ENCODE measurements around the gene SLBP. TPM values are rescaled to one million over a fixed set of nuclear protein-coding genes. Genes with fewer than 3 reads are reported as not detected.
A peak's percentile ranks its signal among the peaks of the same experiment; 100 is the strongest.

Gene SLBP
- total RNA-seq, 1 experiment from 2014 or later: 86.1 TPM

DNA sequence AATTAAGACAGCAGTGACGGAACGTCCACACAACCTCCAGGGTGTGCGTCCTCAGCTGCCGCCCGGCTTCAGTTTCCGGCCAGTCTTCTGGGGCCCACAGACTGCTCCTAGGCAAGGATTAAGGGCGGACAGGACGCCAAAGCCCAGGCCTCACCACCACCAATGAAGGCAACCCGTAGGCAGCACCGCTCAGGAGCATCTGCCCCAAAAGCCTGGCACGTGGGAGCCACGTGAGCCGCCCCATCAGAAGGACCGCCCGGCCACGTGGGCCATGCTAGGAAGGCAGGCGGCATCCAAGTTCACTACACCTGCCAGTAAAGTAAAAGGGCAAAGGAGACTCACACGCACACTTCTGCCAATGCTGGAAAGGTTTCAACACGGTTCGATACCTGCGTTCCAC, 42.3 kb downstream of the SLBP start:
- in situ Hi-C loops (cut with HindIII; ENCODE audit: low pct_unique_long_range_greater_than_20kb, low sequenced_read_pairs): no loop called here

GRCh38 chr4:1669270-1669669, 42.8 kb downstream of the SLBP start:
- in situ Hi-C loops (cut with HindIII; ENCODE audit: low pct_unique_long_range_greater_than_20kb, low sequenced_read_pairs): no loop called here
- no peak for DNase-seq (ENCODE audit: low read depth, low spot score)

More for the DNA sequence above, 42.3 kb downstream of the SLBP start:
- no peak for DNase-seq (ENCODE audit: low read depth, low spot score)

DNA sequence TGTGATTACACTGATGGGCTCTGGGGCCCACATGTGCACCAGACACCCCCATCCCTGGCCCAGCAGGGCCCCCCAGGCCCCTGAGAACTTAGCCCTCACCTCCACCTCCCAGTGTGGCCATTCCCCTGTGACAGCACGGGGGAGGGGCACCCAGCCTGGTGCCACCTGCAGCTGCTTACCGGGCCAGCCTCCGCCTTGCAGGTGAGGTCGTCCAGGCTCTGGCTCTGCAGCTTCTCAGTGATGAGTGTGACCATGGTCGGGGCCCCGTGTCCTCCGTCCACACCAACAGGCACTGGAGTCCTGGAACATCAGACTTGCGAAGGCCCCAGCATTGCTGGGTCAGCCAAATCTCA, 43.7 kb downstream of the SLBP start:
- in situ Hi-C loops (cut with HindIII; ENCODE audit: low pct_unique_long_range_greater_than_20kb, low sequenced_read_pairs): no loop called here

DNA sequence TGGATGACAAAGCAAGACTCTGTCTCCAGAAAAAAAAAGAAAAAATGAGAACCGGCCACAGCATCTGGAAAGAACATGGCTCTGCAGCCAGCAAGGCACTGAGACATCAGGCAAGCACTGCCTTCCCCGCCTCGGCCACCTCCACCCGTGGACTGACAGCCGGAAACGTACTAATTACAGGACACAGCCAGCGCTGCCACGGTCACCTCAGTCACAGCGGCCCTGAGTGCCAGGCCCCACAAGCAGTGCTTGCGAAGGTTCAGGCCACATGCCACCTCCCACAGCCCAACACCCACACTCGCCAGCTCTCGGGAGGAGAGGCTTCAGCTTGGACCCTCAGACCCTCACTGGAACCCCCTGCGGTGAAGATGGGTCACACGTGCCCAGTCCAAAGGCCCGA, 44.8 kb downstream of the SLBP start:
- no peak for DNase-seq (ENCODE audit: low read depth, low spot score)
- in situ Hi-C loops (cut with HindIII; ENCODE audit: low pct_unique_long_range_greater_than_20kb, low sequenced_read_pairs): no loop called here

More for the DNA sequence above, 43.7 kb downstream of the SLBP start:
- DNase-seq (ENCODE audit: low read depth, low spot score): no peak

DNA sequence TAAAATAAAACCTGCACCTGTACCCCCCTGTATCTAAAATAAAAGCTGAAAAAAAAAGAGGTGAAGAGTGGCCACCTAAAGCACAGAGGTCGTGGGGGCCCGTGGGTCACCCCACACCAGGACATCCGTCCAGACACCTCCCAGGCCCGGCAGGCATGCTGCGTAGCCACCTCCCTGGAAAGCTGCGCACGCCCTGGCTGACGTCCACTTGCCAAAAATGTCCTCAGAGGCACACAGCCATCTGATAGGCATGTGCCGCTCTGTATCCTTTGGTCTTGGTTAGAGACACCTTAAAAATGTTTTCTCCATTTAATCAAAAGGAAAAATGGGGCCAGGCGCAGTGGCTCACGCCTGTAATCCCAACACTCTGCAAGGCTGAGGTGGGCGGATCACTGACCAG, 45.7 kb downstream of the SLBP start:
- in situ Hi-C loops (cut with HindIII; ENCODE audit: low pct_unique_long_range_greater_than_20kb, low sequenced_read_pairs): no loop called here
- no peak for DNase-seq (ENCODE audit: low read depth, low spot score)

- in situ Hi-C loops (cut with HindIII; ENCODE audit: low pct_unique_long_range_greater_than_20kb, low sequenced_read_pairs): no loop called here
- DNase-seq (ENCODE audit: low read depth, low spot score): no peak
These were observed 48.0 kb downstream of the SLBP start for GRCh38 chr4:1664141-1664540.

GRCh38 chr4:1663549-1663948, 48.6 kb downstream of the SLBP start:
- in situ Hi-C loops (cut with HindIII; ENCODE audit: low pct_unique_long_range_greater_than_20kb, low sequenced_read_pairs): no loop called here
- DNase-seq (ENCODE audit: low read depth, low spot score): no peak

DNA sequence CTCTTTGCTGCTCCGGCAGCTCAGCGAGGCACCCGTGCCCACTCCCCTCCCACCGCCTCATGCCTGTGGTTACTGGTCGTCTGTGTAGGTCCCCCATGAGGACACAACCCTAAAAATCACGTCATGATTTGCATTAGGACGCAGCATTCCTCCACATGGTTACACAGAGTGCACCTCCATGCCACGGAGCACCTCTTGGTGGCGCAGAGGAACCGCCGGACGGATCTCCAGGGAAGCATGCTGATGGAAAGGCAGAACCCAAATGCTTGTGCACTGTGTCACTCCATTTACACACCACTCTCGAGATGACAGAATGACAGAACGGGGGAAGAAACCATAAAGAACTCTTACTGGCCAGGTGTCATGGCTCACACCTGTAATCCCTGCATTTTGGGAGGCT, 50.4 kb downstream of the SLBP start:
- peak; percentile 22 for DNase-seq (ENCODE audit: low read depth, low spot score)
- in situ Hi-C loops (cut with HindIII; ENCODE audit: low pct_unique_long_range_greater_than_20kb, low sequenced_read_pairs): no loop called here

DNA sequence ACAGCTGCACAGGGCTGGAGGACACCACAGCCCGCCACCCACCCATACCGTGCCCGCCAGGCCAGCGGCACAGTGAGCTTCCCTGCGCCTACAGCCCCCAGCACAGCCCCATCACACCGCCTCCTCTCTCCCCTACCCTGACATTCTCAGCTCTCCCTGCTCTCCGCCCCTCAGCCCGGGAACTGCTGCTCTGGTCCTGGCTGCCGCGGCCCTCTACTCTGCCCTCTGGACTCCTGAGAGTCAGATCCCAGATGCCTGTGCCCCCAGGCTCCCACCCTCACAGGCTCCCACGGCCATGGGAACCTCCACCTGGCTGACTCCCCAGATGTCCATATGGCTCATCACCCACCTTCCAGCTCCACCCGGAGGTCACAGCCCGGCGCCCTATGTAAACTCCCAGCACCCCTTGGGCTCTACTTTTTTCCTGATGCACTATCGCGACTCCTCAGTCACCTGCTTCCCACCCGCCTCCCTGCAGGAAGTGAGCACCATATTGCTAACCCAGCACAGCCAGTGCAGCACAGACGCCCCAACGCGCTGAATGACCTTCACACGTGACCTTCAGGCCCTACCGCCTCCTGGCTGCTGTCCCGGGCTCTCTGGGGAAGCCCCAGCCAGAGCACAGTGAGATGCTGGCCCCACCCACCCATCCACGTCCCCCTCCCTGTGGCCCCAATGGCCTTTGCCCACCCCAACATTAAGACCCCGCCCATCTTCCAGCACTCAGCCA, 51.0 kb downstream of the SLBP start:
- in situ Hi-C loops (cut with HindIII; ENCODE audit: low pct_unique_long_range_greater_than_20kb, low sequenced_read_pairs): no loop called here
- no peak for DNase-seq (ENCODE audit: low read depth, low spot score)

- in situ Hi-C loops (cut with HindIII; ENCODE audit: low pct_unique_long_range_greater_than_20kb, low sequenced_read_pairs): no loop called here
- no peak for DNase-seq (ENCODE audit: low read depth, low spot score)
These were observed 52.7 kb downstream of the SLBP start for GRCh38 chr4:1659104-1660043.

DNA sequence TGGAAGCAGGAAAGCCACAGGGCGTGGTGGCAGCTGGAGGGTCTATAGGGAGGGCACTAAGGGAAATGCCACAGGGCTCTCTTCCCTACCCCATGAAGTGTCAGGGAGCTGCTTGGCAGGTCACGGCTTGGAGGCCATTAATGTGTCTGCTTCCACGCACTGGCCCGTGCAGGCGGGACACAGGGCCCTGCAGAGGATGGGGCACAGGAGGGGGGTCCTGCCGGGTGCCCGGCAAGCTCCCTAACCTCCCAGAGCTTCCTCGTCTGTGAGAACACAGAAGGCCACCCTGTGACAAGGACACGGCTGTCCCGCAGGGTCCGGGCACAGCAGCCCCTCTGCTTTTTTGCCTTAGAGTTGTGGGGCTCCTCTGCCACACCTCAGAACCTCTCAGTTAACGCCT, 53.5 kb downstream of the SLBP start:
- no peak for DNase-seq (ENCODE audit: low read depth, low spot score)
- in situ Hi-C loops (cut with HindIII; ENCODE audit: low pct_unique_long_range_greater_than_20kb, low sequenced_read_pairs): no loop called here

DNA sequence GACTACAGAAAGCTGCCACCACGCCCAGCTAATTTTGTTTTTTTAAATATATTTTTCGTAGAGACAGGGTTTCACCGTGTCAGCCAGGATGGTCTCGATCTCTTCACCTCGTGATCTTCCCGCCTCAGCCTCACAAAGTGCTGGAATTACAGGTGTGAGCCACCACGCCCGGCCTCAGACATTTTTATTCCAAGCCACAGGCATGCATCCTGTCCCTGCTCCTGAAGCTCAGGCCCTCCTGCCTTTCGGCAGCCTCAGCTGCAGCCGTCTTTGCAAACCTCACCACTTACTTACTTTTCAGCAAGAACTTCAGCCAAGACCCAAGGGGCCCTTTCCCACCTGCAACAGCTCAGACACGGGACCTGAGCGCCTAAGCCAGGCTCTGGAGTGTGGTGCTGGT, 54.0 kb downstream of the SLBP start:
- in situ Hi-C loops (cut with HindIII; ENCODE audit: low pct_unique_long_range_greater_than_20kb, low sequenced_read_pairs): no loop called here
- DNase-seq (ENCODE audit: low read depth, low spot score): no peak

GRCh38 chr4:1656986-1657385, 55.1 kb downstream of the SLBP start:
- no peak for DNase-seq (ENCODE audit: low read depth, low spot score)
- in situ Hi-C loops (cut with HindIII; ENCODE audit: low pct_unique_long_range_greater_than_20kb, low sequenced_read_pairs): no loop called here

DNA sequence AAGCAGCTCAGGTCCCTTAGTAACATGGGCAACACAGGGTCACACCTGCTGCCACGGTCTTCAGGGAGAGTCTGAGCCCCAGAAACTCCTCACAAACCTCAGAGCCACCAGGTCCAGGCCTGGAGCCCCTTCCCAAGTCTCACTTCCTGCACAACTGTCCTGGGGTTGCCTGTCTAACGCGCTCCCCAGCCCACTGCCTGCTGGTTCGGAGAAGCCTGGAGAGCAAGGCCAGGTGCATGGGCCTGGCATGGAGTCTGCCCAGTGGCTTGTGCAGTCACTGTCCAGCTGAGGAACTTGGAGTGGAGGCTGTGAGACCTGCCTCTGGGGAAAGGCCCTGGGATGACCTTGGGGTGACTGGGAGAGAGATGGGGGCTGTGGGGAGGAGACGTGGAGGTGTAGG, 56.0 kb downstream of the SLBP start:
- DNase-seq (ENCODE audit: low read depth, low spot score): no peak
- in situ Hi-C loops (cut with HindIII; ENCODE audit: low pct_unique_long_range_greater_than_20kb, low sequenced_read_pairs): no loop called here

DNA sequence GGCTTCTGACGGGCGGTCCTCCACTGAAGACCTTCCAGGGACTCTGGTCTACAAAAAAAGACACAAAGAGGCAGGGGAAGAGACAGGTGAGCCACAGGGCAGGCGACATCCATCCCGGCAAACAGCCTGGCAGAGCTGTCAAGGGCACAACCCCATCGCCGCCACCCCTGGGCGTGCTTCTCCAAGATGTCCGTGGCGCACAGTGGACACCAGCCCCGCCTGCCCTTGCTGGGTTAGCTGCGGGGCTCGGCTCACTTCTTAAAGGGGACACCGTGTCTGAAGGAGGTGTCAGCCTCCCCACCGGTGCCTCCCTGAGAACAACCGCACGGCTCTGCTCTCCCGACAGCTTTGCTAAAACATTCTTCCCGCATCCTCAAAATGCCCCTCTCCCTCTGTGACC, 56.4 kb downstream of the SLBP start:
- in situ Hi-C loops (cut with HindIII; ENCODE audit: low pct_unique_long_range_greater_than_20kb, low sequenced_read_pairs): no loop called here
- DNase-seq (ENCODE audit: low read depth, low spot score): no peak

DNA sequence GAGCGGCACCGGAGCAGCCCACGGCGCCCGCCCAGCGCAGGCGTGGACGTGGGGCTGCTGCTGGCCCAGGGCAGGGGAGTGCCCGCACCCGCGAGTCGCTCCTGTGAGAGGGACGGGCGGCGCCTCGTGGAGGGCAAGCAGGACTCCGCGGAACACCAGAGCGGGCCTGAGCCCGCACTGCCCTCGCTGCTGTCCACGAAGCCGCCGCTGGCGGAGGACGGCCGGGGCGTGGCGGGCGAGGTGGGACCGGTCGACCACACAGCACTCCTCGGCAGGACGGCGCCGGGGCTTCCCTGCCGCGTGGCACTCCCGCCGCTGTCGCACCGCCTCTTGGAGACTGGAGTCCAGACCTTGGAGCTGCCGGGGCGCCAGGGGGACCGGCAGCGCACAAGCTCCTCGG, 57.0 kb downstream of the SLBP start:
- no peak for DNase-seq (ENCODE audit: low read depth, low spot score)
- in situ Hi-C loops (cut with HindIII; ENCODE audit: low pct_unique_long_range_greater_than_20kb, low sequenced_read_pairs): no loop called here

DNA sequence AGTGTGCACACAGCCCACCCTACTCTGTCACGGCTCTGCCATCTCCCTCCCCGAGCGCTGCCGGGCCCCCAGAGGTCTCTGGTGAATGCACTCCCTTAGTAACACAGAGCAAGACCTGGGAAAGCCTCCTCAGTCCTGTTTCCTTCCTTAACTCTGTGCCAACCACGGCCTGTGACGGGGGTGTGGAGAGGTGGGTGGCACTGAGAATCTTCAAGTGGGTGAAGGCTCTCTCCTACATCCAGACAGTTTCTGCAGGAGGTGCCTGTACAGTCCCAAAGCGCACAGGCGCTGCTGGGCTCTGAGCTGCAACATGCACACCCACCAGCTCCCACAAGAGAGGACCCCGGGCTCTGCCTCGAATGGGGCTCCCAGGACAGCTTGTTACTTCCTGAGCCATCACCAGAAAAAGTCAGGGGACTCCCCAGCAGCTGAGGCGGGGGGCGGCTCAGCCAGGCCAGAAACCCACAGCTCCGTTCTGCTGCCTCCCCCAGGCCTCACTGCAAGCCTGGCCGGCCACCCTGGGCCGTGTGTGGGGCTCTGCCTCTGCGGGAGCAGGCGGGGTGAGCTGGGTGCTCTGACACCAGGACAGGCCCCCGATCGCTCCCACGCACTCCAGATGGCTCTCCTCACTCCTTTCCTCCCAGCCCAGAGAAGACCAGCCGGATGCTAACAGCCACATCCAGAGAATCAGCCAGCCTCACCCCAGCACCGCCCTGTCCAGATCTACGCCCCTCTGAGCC, 57.7 kb downstream of the SLBP start:
- DNase-seq (ENCODE audit: low read depth, low spot score): no peak
- in situ Hi-C loops (cut with HindIII; ENCODE audit: low pct_unique_long_range_greater_than_20kb, low sequenced_read_pairs): no loop called here

- no peak for DNase-seq (ENCODE audit: low read depth, low spot score)
- in situ Hi-C loops (cut with HindIII; ENCODE audit: low pct_unique_long_range_greater_than_20kb, low sequenced_read_pairs): no loop called here
These were observed 58.3 kb downstream of the SLBP start for GRCh38 chr4:1653776-1654175.
